BLaER1 (cell line): ENCODE results near the gene FLNB.

Source experiments
- H3K27ac ChIP-seq: shearing (Covaris generic); formaldehyde crosslinking; 2 replicates; pipeline ENCODE4 v1.8.1; 2022
- H3K27me3 ChIP-seq: shearing (Covaris generic); formaldehyde crosslinking; 2 replicates; pipeline ENCODE4 v1.8.1; 2022
- H3K36me3 ChIP-seq: shearing (Covaris generic); formaldehyde crosslinking; 2 replicates; pipeline ENCODE4 v1.8.1; 2022
- H3K4me1 ChIP-seq: shearing (Covaris generic); formaldehyde crosslinking; 2 replicates; pipeline ENCODE4 v1.8.1; 2022
- H3K4me2 ChIP-seq: shearing (Covaris generic); formaldehyde crosslinking; 2 replicates; pipeline ENCODE4 v1.8.1; 2022
- H3K4me3 ChIP-seq: shearing (Covaris generic); formaldehyde crosslinking; 2 replicates; pipeline ENCODE4 v1.8.1; 2022
- H3K9ac ChIP-seq: shearing (Covaris generic); formaldehyde crosslinking; 2 replicates; pipeline ENCODE4 v1.8.1; 2022
- H3K9me3 ChIP-seq: shearing (Covaris generic); formaldehyde crosslinking; 2 replicates; pipeline ENCODE4 v1.8.1; 2022
- H4K20me1 ChIP-seq: shearing (Covaris generic); formaldehyde crosslinking; 2 replicates; pipeline ENCODE4 v1.8.1; 2022
- Cebpa-rat ChIP-seq: shearing (Covaris generic); IDR thresholded peaks from 2 replicates; pipeline ENCODE4 v1.8.1; 2022

The FLNB gene

GRCh38 chr3:58152225-58153015, 144.2 kb downstream of the FLNB start:
- Histone ChIP-seq H3K27ac (no peak overlapping the region), H3K36me3 (peaks cover 97% of the 10 kb centered on the region), H3K9ac (no peak overlapping the region), H3K4me2 (no peak overlapping the region), H3K4me3 (no peak overlapping the region), H3K4me1 (no peaks in the 10 kb centered on the region), H4K20me1 (no peaks in the 10 kb centered on the region), H3K9me3 (no peaks in the 10 kb centered on the region), H3K27me3 (no peaks in the 10 kb centered on the region)
- no peak for TF ChIP-seq Cebpa-rat

- TF ChIP-seq Cebpa-rat: no peak
- Histone ChIP-seq H3K4me2 (no peak overlapping the region), H3K9me3 (no peaks in the 10 kb centered on the region), H3K9ac (no peak overlapping the region), H3K4me3 (no peak overlapping the region), H3K36me3 (peaks cover 97% of the 10 kb centered on the region), H3K4me1 (no peaks in the 10 kb centered on the region), H3K27ac (no peak overlapping the region), H4K20me1 (no peaks in the 10 kb centered on the region), H3K27me3 (no peaks in the 10 kb centered on the region)
Measured at GRCh38 chr3:58153371-58153770, 145.1 kb downstream of the FLNB start.

DNA sequence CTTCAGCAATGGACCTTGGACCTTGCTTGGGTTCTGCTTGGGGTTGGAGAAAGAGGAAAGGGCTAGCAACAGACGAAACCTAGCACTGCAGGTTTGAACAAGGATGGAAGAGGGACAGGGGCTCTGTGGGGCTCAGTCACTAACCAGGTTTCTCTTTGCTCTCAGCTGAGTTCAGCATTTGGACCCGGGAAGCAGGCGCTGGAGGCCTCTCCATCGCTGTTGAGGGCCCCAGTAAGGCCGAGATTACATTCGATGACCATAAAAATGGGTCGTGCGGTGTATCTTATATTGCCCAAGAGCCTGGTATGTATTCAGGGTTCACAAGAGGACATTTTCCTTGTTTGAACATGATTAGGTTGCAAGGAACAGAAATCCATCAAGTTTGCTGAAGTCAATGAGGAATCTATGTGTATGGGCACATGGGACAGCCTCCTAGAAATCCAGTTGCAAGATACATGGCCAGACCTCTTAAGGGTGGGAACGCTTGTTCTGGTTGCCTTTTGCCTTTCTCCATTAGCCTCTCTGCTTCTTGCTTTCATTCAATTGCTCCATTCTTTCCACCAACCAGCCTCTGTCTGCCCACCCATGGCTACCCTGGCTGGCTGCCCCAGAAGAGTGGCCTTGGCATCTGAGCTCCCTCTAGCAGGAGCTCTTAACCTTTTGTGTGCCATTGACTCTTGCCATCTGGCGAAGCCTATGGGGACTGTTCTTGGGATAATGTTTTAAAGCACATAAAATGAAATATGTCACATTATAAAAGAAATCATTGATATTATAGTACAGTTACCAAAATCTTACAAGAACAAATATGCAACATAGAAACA, 146.6 kb downstream of the FLNB start:
- Histone ChIP-seq H3K4me2 (no peak overlapping the region), H3K4me1 (no peaks in the 10 kb centered on the region), H3K9me3 (no peaks in the 10 kb centered on the region), H3K36me3 (peaks cover 97% of the 10 kb centered on the region), H3K27me3 (no peaks in the 10 kb centered on the region), H3K9ac (no peak overlapping the region), H3K4me3 (no peak overlapping the region), H4K20me1 (no peaks in the 10 kb centered on the region), H3K27ac (no peak overlapping the region)
- no peak for TF ChIP-seq Cebpa-rat

- no peaks in the 10 kb centered on the region for H3K27me3 ChIP-seq
- H3K9me3 ChIP-seq: no peaks in the 10 kb centered on the region
- no peaks in the 10 kb centered on the region for H4K20me1 ChIP-seq
- no peak overlapping the region for H3K4me3 ChIP-seq
- no peak overlapping the region for H3K4me2 ChIP-seq
- peaks cover 93% of the 10 kb centered on the region for H3K36me3 ChIP-seq
- no peak overlapping the region for H3K27ac ChIP-seq
- H3K9ac ChIP-seq: no peak overlapping the region
- no peaks in the 10 kb centered on the region for H3K4me1 ChIP-seq
- no peak for TF ChIP-seq Cebpa-rat
Measured at GRCh38 chr3:58155838-58156237, 147.6 kb downstream of the FLNB start.

DNA sequence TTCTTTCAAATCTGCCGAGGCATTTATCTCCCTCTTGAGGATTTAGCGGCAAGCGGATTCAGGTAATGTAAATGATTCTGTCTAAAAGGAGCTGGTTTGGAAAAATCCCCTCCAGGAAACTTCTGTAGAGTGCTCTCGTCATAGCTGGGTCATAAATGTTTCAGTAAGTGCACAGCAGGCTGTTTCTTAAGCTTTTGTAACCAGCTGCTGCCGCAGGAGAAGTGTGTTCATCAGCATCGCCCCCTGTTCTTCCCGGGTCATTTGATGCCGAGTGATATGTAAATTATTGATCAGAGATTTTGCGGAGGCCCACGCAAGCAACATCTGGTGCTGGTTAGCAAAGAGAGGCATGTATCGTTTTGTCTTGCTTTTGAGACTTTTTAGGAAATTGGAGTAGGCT, 149.5 kb downstream of the FLNB start:
- Histone ChIP-seq H3K4me2 (no peak overlapping the region), H4K20me1 (no peaks in the 10 kb centered on the region), H3K4me3 (no peak overlapping the region), H3K27ac (no peak overlapping the region), H3K36me3 (peaks cover 93% of the 10 kb centered on the region), H3K4me1 (no peaks in the 10 kb centered on the region), H3K27me3 (no peaks in the 10 kb centered on the region), H3K9ac (no peak overlapping the region), H3K9me3 (no peaks in the 10 kb centered on the region)
- no peak for TF ChIP-seq Cebpa-rat

- no peak overlapping the region for H3K4me3 ChIP-seq
- peaks cover 93% of the 10 kb centered on the region for H3K36me3 ChIP-seq
- no peaks in the 10 kb centered on the region for H3K9me3 ChIP-seq
- no peak overlapping the region for H3K27ac ChIP-seq
- no peaks in the 10 kb centered on the region for H3K4me1 ChIP-seq
- H4K20me1 ChIP-seq: no peaks in the 10 kb centered on the region
- H3K4me2 ChIP-seq: no peak overlapping the region
- H3K27me3 ChIP-seq: no peaks in the 10 kb centered on the region
- H3K9ac ChIP-seq: no peak overlapping the region
- no peak for TF ChIP-seq Cebpa-rat
Measured at GRCh38 chr3:58158442-58159153, 150.4 kb downstream of the FLNB start.

- Histone ChIP-seq H3K4me2 (no peak overlapping the region), H3K4me1 (no peaks in the 10 kb centered on the region), H3K9ac (no peak overlapping the region), H4K20me1 (no peaks in the 10 kb centered on the region), H3K27ac (no peak overlapping the region), H3K36me3 (peaks cover 95% of the 10 kb centered on the region), H3K4me3 (no peak overlapping the region), H3K27me3 (no peaks in the 10 kb centered on the region), H3K9me3 (no peaks in the 10 kb centered on the region)
- no peak for TF ChIP-seq Cebpa-rat
Measured at GRCh38 chr3:58160399-58160798, 152.2 kb downstream of the FLNB start.

GRCh38 chr3:58161435-58162398, 153.5 kb downstream of the FLNB start:
- peaks cover 93% of the 10 kb centered on the region for H3K36me3 ChIP-seq
- H3K4me2 ChIP-seq: no peak overlapping the region
- H3K9me3 ChIP-seq: no peaks in the 10 kb centered on the region
- H3K4me3 ChIP-seq: no peak overlapping the region
- TF ChIP-seq Cebpa-rat: no peak
- no peaks in the 10 kb centered on the region for H3K4me1 ChIP-seq
- H3K27me3 ChIP-seq: no peaks in the 10 kb centered on the region
- H3K27ac ChIP-seq: no peak overlapping the region
- no peaks in the 10 kb centered on the region for H4K20me1 ChIP-seq
- no peak overlapping the region for H3K9ac ChIP-seq

DNA sequence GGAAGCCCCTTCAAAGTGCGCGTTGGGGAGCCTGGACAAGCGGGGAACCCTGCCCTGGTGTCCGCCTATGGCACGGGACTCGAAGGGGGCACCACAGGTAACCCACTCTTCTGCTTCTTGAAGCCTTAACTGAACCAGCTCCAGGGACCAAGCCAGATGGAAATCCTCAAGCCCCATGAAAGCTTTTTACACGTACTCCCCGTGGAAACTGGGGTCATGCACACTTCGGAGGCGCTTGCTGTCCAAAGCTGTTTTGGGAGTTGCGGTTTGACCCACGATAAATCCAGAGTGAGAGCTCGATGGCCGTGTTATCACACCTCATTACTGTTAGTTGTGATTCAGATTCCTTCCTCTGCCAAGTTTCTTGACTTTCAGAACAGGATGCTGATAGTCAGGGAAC, 155.0 kb downstream of the FLNB start:
- no peaks in the 10 kb centered on the region for H4K20me1 ChIP-seq
- H3K36me3 ChIP-seq: peaks cover 90% of the 10 kb centered on the region
- H3K9me3 ChIP-seq: no peaks in the 10 kb centered on the region
- no peak overlapping the region for H3K4me3 ChIP-seq
- no peak for TF ChIP-seq Cebpa-rat
- H3K27me3 ChIP-seq: no peaks in the 10 kb centered on the region
- no peaks in the 10 kb centered on the region for H3K4me1 ChIP-seq
- H3K4me2 ChIP-seq: no peak overlapping the region
- H3K27ac ChIP-seq: no peak overlapping the region
- H3K9ac ChIP-seq: no peak overlapping the region
